ENCODE results near the gene PCDHGB4.
"Not testable (repeated sequence)": the region's sequence is repeated elsewhere in the genome, so short reads cannot be mapped to it uniquely, and the experiment has no call there.

Gene PCDHGB4

DNA sequence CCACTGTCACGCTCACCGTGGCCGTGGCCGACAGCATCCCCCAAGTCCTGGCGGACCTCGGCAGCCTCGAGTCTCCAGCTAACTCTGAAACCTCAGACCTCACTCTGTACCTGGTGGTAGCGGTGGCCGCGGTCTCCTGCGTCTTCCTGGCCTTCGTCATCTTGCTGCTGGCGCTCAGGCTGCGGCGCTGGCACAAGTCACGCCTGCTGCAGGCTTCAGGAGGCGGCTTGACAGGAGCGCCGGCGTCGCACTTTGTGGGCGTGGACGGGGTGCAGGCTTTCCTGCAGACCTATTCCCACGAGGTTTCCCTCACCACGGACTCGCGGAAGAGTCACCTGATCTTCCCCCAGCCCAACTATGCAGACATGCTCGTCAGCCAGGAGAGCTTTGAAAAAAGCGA, 45.2 kb downstream of the PCDHGB4 start:
- DNase-seq, result not testable (repeated sequence)

- DNase-seq, result no peak
Measured at GRCh38 chr5:141434006-141434405, 46.5 kb downstream of the PCDHGB4 start.

DNA sequence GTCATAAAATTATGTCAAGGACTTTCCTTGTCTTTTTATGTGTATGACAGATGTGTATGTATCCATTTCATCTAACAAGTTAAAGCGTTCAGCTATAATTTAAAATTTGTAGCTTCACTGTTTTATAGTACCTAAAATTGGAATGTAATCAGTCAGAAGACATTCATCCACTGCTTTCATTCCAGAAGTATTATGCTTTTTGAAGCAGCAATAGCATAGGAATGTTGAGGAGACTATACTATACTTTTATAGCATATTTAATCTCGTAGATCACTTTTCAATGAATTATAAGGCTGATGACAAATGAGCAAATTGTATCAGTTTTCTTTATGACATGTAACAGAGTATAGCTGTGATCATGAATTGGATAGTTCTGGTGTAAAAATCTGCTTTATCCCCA, 49.7 kb downstream of the PCDHGB4 start:
- no peak for DNase-seq

GRCh38 chr5:141439411-141440141, 52.1 kb downstream of the PCDHGB4 start:
- no peak for DNase-seq

Measured in activated CD4-positive, alpha-beta T cell treated with anti-CD3 and anti-CD28 coated beads for 4 hours (primary cell).